SK-N-SH (cell line): ENCODE measurements around the gene WRNIP1. TPM values are rescaled to one million over a fixed set of nuclear protein-coding genes. Genes with fewer than 3 reads are reported as not detected.

ENCODE experiments used
- CTCF ChIA-PET: fragments of 300-600, 350-600 bp; formaldehyde crosslinking; extraction: SDS; loops from one replicate; lab custom pipeline; 2021; lab: Yijun Ruan, JAX
- POLR2A ChIA-PET: fragments of 350-600 bp; sonication (Branson Sonifier 250); formaldehyde crosslinking; extraction: SDS; loops from one replicate; lab custom pipeline; 2020; ENCODE audit warnings: antibody characterized with exemption, inconsistent platforms; lab: Yijun Ruan, JAX
- DNase-seq: peaks from one replicate; pipeline ENCODE4 v3.0.0; 2012
- H2AFZ ChIP-seq: fragments of 200-600 bp; sonication (generic); 2 replicates; pipeline ENCODE4 v1.8.1; 2016; ENCODE audit warnings: antibody characterized with exemption, mild to moderate bottlenecking, low read depth
- H3F3A ChIP-seq: fragments of 200-600 bp; sonication (generic); replicated peaks from 2 replicates; pipeline ENCODE3; 2016; ENCODE audit warnings: antibody characterized with exemption, mild to moderate bottlenecking; ENCODE audit not compliant: insufficient read depth
- H3K27ac ChIP-seq, 2 experiments: fragments of 200-500 bp in 1 of 2; fragments of 200-600 bp in 1 of 2; sonication (Bioruptor generic) in 1 of 2; sonication (generic), shearing (Covaris generic) in 1 of 2; 2 replicates each; pipeline versions ENCODE4 v1.5.1 to v1.6.1; 2014 to 2016; ENCODE audit warnings: low read depth in 2 of 2, inconsistent platforms in 1 of 2, low read length in 1 of 2, mild to moderate bottlenecking in 1 of 2, mixed read lengths in 1 of 2
- H3K27me3 ChIP-seq: fragments of 200-600 bp; sonication (generic), shearing (Covaris generic); 2 replicates; pipeline ENCODE4 v1.6.1; 2016; ENCODE audit warnings: mixed run types; ENCODE audit not compliant: insufficient read depth
- H3K36me3 ChIP-seq, 2 experiments: fragments of 200-500 bp in 1 of 2; fragments of 200-600 bp in 1 of 2; sonication (Bioruptor generic) in 1 of 2; sonication (generic) in 1 of 2; replicated peaks in 1 of 2; 2 replicates each; pipeline versions ENCODE3 to v1.5.1; 2014 to 2016; ENCODE audit warnings: low read length in 1 of 2, mild to moderate bottlenecking in 1 of 2; ENCODE audit not compliant: insufficient read depth in 2 of 2, control insufficient read depth in 1 of 2
- H3K4me1 ChIP-seq, 2 experiments: fragments of 200-500 bp in 1 of 2; fragments of 200-600 bp in 1 of 2; sonication (Bioruptor generic) in 1 of 2; sonication (generic), shearing (Covaris generic) in 1 of 2; 2 replicates each; pipeline versions ENCODE4 v1.5.1 to v1.6.1; 2014 to 2016; ENCODE audit warnings: low read depth in 1 of 2, low read length in 1 of 2, mixed run types in 1 of 2; ENCODE audit not compliant: insufficient read depth in 2 of 2, control insufficient read depth in 1 of 2
- H3K4me2 ChIP-seq: fragments of 200-600 bp; sonication (generic), shearing (Covaris generic); 2 replicates; pipeline ENCODE4 v1.6.1; 2017; ENCODE audit warnings: mixed run types
- H3K4me3 ChIP-seq, 2 experiments: fragments of 200-500 bp in 1 of 2; fragments of 200-600 bp in 1 of 2; sonication (Bioruptor generic) in 1 of 2; sonication (generic), shearing (Covaris generic) in 1 of 2; 2 replicates each; pipeline versions ENCODE4 v1.5.1 to v1.8.1; 2014 to 2016; ENCODE audit warnings: low read depth in 2 of 2, inconsistent platforms in 1 of 2, low read length in 1 of 2, mild to moderate bottlenecking in 1 of 2, mixed read lengths in 1 of 2, moderate library complexity in 1 of 2
- H3K79me2 ChIP-seq: fragments of 200-600 bp; sonication (generic); 2 replicates; pipeline ENCODE4 v1.8.1; 2017; ENCODE audit warnings: mild to moderate bottlenecking; ENCODE audit not compliant: insufficient read depth
- H3K9ac ChIP-seq: fragments of 200-600 bp; sonication (generic); 2 replicates; pipeline ENCODE4 v1.6.1; 2017; ENCODE audit warnings: mixed run types
- H3K9me2 ChIP-seq: fragments of 200-600 bp; sonication (generic); 2 replicates; pipeline ENCODE4 v1.6.1; 2017; ENCODE audit warnings: mixed run types
- H3K9me3 ChIP-seq: fragments of 200-600 bp; sonication (generic); 2 replicates; pipeline ENCODE4 v1.6.1; 2017; ENCODE audit warnings: mixed run types, mild to moderate bottlenecking, moderate library complexity
- H4K20me1 ChIP-seq: fragments of 200-600 bp; sonication (generic); 2 replicates; pipeline ENCODE4 v1.6.1; 2017; ENCODE audit warnings: mild to moderate bottlenecking, mixed run types; ENCODE audit not compliant: insufficient read depth
- ELF1 ChIP-seq: IDR thresholded peaks from 2 replicates; pipeline ENCODE4 v1.4.0; 2012
- EZH2phosphoT487 ChIP-seq: fragments of 200-600 bp; sonication (generic); IDR thresholded peaks from 2 replicates; pipeline ENCODE4 v1.6.1; 2017; ENCODE audit warnings: low read depth, mixed run types, mild to moderate bottlenecking, antibody characterized with exemption, moderate library complexity, borderline replicate concordance
- FOXM1 ChIP-seq: IDR thresholded peaks from 2 replicates; pipeline ENCODE4 v1.4.0; 2012; ENCODE audit warnings: low read depth, mild to moderate bottlenecking
- GATA2 ChIP-seq: sonication (generic); formaldehyde crosslinking; IDR thresholded peaks from 2 replicates; pipeline ENCODE4 v1.5.0; 2020; ENCODE audit warnings: mild to moderate bottlenecking, missing genetic modification reagents
- JUND ChIP-seq: IDR thresholded peaks from 2 replicates; pipeline ENCODE4 v1.4.0; 2012
- MXI1 ChIP-seq: IDR thresholded peaks from 2 replicates; pipeline ENCODE4 v1.6.1; 2012; ENCODE audit warnings: mild to moderate bottlenecking, low read depth, low read length, improper control_type of control experiment
- NRF1 ChIP-seq: IDR thresholded peaks from 2 replicates; pipeline ENCODE4 v1.6.1; 2012; ENCODE audit warnings: low read depth, mild to moderate bottlenecking, low read length
- POLR2AphosphoS5 ChIP-seq: IDR thresholded peaks from 2 replicates; pipeline ENCODE4 v1.6.1; 2012; ENCODE audit warnings: low read depth, low read length
- RCOR1 ChIP-seq: fragments of 150-350 bp; IDR thresholded peaks from 2 replicates; pipeline ENCODE4 v1.6.1; 2017; ENCODE audit warnings: antibody characterized with exemption, low read length
- RFX5 ChIP-seq: IDR thresholded peaks from 2 replicates; pipeline ENCODE4 v1.6.1; 2012; ENCODE audit warnings: mild to moderate bottlenecking, improper control_type of control experiment, low read length
- RXRA ChIP-seq: IDR thresholded peaks from 2 replicates; pipeline ENCODE4 v1.4.0; 2012; ENCODE audit warnings: low read depth, mild to moderate bottlenecking, borderline replicate concordance
- SIN3A ChIP-seq: IDR thresholded peaks from 2 replicates; pipeline ENCODE4 v1.6.1; 2012; ENCODE audit warnings: low read depth, mild to moderate bottlenecking, low read length, moderate library complexity, borderline replicate concordance
- TCF12 ChIP-seq: IDR thresholded peaks from 2 replicates; pipeline ENCODE4 v1.4.0; 2012
- TEAD4 ChIP-seq: IDR thresholded peaks from 2 replicates; pipeline ENCODE4 v1.4.0; 2012; ENCODE audit warnings: mild to moderate bottlenecking, borderline replicate concordance; ENCODE audit not compliant: insufficient read depth
- WGBS: methylation state at CpG from one replicate; pipeline ENCODE4 v1.1.6; 2017; ENCODE audit warnings: low lambda C conversion rate; 5-methylcytosine and 5-hydroxymethylcytosine counted together
- polyA plus RNA-seq, 3 experiments: library from polyadenylated mRNA; depleted of rRNA; stranded (reverse); fragments of >200 nt; gene quantifications; 2 replicates each; pipeline ENCODE4 v1.2.3, GENCODE V29; 2012
- TF ChIP-seq, protein P1 (sequence below): IDR thresholded peaks from 2 replicates; pipeline ENCODE4 v1.4.0; 2012; ENCODE audit warnings: low read depth, borderline replicate concordance
- TF ChIP-seq, protein P2 (sequence below): fragments of 200-600 bp; sonication (generic); IDR thresholded peaks from 2 replicates; pipeline ENCODE4 v1.6.1; 2017; ENCODE audit warnings: antibody characterized with exemption, mild to moderate bottlenecking, moderate library complexity

WRNIP1 gene
- polyA plus RNA-seq, 1 of the 3 experiments (the other 2 are of a cell fraction) = 47.5 TPM

DNA sequence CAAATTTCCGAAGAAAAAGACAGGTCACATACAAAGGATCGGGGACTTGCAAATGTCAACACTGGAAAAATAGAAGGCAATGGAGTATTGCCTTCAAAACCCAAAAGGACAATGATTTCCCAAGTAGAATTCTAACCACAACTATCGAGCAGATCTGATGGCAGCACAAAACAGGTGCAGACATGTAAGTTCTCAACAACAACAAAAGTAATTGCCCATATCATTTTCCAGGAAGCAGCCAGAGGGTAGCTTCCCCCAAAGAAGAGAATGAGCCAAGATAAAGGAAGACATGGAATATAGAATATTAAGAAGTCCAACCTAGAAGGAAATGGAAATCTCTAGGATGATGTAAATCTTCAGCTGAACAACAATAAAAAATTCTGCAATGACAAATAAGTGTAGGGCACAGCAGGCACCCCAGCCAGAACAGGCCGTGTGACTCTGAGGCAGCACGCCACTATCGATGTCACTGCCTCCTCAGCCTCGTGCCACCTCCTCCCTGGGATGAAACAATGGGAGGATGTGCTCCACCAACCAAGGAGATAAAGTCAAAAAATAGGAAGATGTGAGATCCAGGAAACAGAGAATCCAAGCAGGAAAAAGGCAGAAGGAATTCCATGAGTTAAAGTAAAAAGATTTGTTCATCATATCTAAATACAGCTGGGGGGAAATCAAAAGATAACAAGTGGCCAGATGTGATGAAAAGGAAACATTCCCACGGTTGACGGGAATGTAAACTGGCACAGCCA is 42.3 kb downstream of the WRNIP1 start:
- Histone ChIP-seq H3K9me2 (no peaks in the 10 kb centered on the region), H3K27ac (no peak overlapping the region), H2AFZ (no peak overlapping the region), H3F3A (no peaks in the 10 kb centered on the region), H3K9ac (no peak overlapping the region), H3K36me3 (no peaks in the 10 kb centered on the region), H3K79me2 (no peaks in the 10 kb centered on the region), H4K20me1 (no peaks in the 10 kb centered on the region), H3K4me1 (peaks cover 0 to 14% of the 10 kb centered on the region in 2 experiments; a peak in 2 of 4 replicates), H3K4me2 (no peak overlapping the region), H3K27me3 (no peaks in the 10 kb centered on the region), H3K9me3 (no peaks in the 10 kb centered on the region), H3K4me3 (no peak overlapping the region)
- 88% methylated on average over 9 of the region's 9 CpGs for WGBS
- POLR2A ChIA-PET = no interaction called here
- no peak for DNase-seq
- TF ChIP-seq MXI1 (no peak), EZH2phosphoT487 (no peak), RFX5 (no peak), GATA2 (CRISPR knock-in tag) (no peak), NRF1 (no peak), ELF1 (no peak), SIN3A (no peak), RXRA (no peak), FOXM1 (no peak), RCOR1 (no peak), POLR2AphosphoS5 (no peak), TCF12 (no peak)
- TF ChIP-seq, protein P1, sequence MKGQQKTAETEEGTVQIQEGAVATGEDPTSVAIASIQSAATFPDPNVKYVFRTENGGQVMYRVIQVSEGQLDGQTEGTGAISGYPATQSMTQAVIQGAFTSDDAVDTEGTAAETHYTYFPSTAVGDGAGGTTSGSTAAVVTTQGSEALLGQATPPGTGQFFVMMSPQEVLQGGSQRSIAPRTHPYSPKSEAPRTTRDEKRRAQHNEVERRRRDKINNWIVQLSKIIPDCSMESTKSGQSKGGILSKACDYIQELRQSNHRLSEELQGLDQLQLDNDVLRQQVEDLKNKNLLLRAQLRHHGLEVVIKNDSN = no peak
- CTCF ChIA-PET = no interaction called here

DNA sequence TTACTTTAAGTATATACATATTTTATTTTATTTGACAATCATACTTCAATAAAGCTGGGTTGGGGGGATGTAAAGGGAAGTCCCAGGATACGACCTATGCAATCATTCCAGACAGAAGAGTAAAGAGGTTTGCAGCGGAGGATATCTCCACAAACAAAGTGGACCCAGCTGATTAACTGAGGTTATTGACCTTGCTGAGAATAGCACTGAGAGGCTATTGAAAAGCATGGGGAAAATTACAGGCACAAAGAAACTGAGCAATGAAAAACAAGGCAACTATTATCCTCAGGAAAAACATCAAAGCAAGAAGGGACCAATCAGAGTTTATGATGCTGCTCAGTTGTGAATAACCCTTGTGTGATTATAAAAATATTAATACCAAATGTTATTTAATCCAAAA is 43.8 kb downstream of the WRNIP1 start:
- no peak overlapping the region for H3K4me2 ChIP-seq
- 96% methylated on average over 2 of the region's 2 CpGs for WGBS
- POLR2A ChIA-PET = no interaction called here

More for the DNA sequence above, 43.8 kb downstream of the WRNIP1 start:
- no peaks in the 10 kb centered on the region for H3K9me3 ChIP-seq
- H3K4me1 ChIP-seq = peaks cover 0 to 13% of the 10 kb centered on the region in 2 experiments; a peak in 2 of 4 replicates
- H3F3A ChIP-seq = no peaks in the 10 kb centered on the region
- H3K79me2 ChIP-seq = no peaks in the 10 kb centered on the region
- no peak for DNase-seq
- no peak for TF ChIP-seq TEAD4
- no peak for TF ChIP-seq JUND
- TF ChIP-seq RFX5 = no peak
- TF ChIP-seq SIN3A = no peak
- TF ChIP-seq, protein P1 = no peak
- TF ChIP-seq, protein P2, sequence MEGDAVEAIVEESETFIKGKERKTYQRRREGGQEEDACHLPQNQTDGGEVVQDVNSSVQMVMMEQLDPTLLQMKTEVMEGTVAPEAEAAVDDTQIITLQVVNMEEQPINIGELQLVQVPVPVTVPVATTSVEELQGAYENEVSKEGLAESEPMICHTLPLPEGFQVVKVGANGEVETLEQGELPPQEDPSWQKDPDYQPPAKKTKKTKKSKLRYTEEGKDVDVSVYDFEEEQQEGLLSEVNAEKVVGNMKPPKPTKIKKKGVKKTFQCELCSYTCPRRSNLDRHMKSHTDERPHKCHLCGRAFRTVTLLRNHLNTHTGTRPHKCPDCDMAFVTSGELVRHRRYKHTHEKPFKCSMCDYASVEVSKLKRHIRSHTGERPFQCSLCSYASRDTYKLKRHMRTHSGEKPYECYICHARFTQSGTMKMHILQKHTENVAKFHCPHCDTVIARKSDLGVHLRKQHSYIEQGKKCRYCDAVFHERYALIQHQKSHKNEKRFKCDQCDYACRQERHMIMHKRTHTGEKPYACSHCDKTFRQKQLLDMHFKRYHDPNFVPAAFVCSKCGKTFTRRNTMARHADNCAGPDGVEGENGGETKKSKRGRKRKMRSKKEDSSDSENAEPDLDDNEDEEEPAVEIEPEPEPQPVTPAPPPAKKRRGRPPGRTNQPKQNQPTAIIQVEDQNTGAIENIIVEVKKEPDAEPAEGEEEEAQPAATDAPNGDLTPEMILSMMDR = no peak
- no peak overlapping the region for H3K4me3 ChIP-seq
- no peaks in the 10 kb centered on the region for H4K20me1 ChIP-seq
- CTCF ChIA-PET = interaction anchor here (1.1 kb wide), 2 partner anchors 10 to 11 kb away, joined by 4 read pairs; no protein-coding TSS in a partner anchor
- no peaks in the 10 kb centered on the region for H3K36me3 ChIP-seq
- no peaks in the 10 kb centered on the region for H3K27me3 ChIP-seq
- H2AFZ ChIP-seq = no peak overlapping the region
- no peak overlapping the region for H3K9ac ChIP-seq
- H3K27ac ChIP-seq = no peak overlapping the region
- no peaks in the 10 kb centered on the region for H3K9me2 ChIP-seq
